Lower leg skin (tissue), 4 donors: ENCODE measurements around the gene WEE1. TPM values are rescaled to one million over a fixed set of nuclear protein-coding genes. Genes with fewer than 3 reads are reported as not detected.

Experiments
- DNase-seq, 2 donors: peaks; one replicate each; pipeline ENCODE4 v3.0.0-alpha.2; 2019; ENCODE audit warnings: low spot score in 2 of 2
- H3K4me3 ChIP-seq: fragments of 200-600 bp; sonication (generic); 2 replicates; pipeline ENCODE4 v1.5.1; 2017; ENCODE audit warnings: mild to moderate bottlenecking, low read depth; ENCODE audit not compliant: poor library complexity, severe bottlenecking
- POLR2A ChIP-seq, 2 donors: fragments of 450-650 bp; IDR thresholded peaks; one replicate each; pipeline ENCODE4 v1.6.1; 2016 to 2017; ENCODE audit warnings: antibody characterized with exemption in 2 of 2, mild to moderate bottlenecking in 1 of 2, moderate library complexity in 1 of 2
- WGBS, 2 donors: methylation state at CpG; one replicate each; pipeline ENCODE4 v1.1.5; 2018; 5-methylcytosine and 5-hydroxymethylcytosine counted together
- intact Hi-C: fragments of 100-400 bp; cut with DNase I; formaldehyde crosslinking; loops from one replicate; pipeline ENCODE4 v1.15.0; 2023; ENCODE audit warnings: low total_unique reads
- total RNA-seq, 4 donors: library from RNA; depleted of rRNA; stranded (reverse); fragments of >200 nt; gene quantifications; one replicate each; pipeline ENCODE4 v1.1.0, GENCODE V29; 2016
- TF ChIP-seq, protein P1 (sequence below), 3 donors: fragments of 450-650 bp; IDR thresholded peaks; one replicate each; pipeline ENCODE4 v1.5.1; 2016; ENCODE audit warnings: antibody characterized with exemption in 3 of 3, mild to moderate bottlenecking in 3 of 3, moderate library complexity in 2 of 3

WEE1 gene
- total RNA-seq, 4 donors from 2014 or later, result 67.5 to 135 (median 107) TPM

DNA sequence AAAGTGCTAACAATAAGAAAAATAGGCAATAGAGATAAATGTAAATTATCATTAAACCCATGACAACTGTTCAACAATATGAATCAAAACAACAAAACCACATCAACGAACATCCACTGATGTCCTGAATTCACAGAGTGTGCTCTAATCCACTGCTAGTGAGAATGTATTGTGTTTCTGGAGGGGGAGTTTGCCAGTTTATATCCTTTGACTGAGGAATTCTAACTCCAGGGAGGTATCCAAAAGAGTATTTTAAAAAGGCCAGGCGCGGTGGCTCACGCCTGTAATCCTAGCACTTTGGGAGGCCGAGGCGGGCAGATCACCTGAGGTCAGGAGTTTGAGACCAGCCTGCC is 1.7 kb upstream of the WEE1 start:
- 70 to 80% methylated on average over 6 of the region's 6 CpGs for WGBS, 2 donors
- no peak for DNase-seq
- intact Hi-C loops, result no loop called here
- H3K4me3 ChIP-seq, result no peak overlapping the region
- TF ChIP-seq, protein P1, sequence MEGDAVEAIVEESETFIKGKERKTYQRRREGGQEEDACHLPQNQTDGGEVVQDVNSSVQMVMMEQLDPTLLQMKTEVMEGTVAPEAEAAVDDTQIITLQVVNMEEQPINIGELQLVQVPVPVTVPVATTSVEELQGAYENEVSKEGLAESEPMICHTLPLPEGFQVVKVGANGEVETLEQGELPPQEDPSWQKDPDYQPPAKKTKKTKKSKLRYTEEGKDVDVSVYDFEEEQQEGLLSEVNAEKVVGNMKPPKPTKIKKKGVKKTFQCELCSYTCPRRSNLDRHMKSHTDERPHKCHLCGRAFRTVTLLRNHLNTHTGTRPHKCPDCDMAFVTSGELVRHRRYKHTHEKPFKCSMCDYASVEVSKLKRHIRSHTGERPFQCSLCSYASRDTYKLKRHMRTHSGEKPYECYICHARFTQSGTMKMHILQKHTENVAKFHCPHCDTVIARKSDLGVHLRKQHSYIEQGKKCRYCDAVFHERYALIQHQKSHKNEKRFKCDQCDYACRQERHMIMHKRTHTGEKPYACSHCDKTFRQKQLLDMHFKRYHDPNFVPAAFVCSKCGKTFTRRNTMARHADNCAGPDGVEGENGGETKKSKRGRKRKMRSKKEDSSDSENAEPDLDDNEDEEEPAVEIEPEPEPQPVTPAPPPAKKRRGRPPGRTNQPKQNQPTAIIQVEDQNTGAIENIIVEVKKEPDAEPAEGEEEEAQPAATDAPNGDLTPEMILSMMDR (IDR thresholded peaks at IDR 0.05), result no peak
- no peak for TF ChIP-seq POLR2A (IDR thresholded peaks at IDR 0.05)

DNA sequence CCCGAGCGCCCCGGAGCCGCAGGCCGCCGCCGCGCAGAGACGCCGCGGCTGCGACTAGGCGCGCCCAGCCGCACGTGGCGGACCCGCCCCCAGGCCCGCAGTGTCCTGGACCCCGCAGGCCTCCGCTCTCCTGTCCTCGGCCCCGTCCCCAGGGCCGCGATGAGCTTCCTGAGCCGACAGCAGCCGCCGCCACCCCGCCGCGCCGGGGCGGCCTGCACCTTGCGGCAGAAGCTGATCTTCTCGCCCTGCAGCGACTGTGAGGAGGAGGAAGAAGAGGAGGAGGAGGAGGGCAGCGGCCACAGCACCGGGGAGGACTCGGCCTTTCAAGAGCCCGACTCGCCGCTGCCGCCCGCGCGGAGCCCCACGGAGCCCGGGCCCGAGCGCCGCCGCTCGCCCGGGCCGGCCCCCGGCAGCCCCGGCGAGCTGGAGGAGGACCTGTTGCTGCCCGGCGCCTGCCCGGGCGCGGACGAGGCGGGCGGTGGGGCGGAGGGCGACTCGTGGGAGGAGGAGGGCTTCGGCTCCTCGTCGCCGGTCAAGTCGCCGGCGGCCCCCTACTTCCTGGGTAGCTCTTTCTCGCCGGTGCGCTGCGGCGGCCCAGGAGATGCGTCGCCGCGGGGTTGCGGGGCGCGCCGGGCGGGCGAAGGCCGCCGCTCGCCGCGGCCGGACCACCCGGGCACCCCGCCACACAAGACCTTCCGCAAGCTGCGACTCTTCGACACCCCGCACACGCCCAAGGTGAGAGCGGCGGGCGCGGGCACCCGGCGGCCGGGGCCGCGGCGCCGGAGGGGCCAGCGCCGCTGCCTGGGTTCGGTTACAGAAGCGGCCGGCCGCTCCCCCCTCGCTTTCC is 528 bp downstream of the WEE1 start:
- TF ChIP-seq, protein P1 (IDR thresholded peaks at IDR 0.05), result no peak
- no peak for TF ChIP-seq POLR2A (IDR thresholded peaks at IDR 0.05)
- WGBS, 2 donors, result 0 to 1% methylated on average over 29 to 45 of the region's 122 CpGs
- intact Hi-C loops, result no loop called here
- DNase-seq, result peak in 1 of 2 donors; percentile 87
- H3K4me3 ChIP-seq, result peak overlapping the region; percentile 86

DNA sequence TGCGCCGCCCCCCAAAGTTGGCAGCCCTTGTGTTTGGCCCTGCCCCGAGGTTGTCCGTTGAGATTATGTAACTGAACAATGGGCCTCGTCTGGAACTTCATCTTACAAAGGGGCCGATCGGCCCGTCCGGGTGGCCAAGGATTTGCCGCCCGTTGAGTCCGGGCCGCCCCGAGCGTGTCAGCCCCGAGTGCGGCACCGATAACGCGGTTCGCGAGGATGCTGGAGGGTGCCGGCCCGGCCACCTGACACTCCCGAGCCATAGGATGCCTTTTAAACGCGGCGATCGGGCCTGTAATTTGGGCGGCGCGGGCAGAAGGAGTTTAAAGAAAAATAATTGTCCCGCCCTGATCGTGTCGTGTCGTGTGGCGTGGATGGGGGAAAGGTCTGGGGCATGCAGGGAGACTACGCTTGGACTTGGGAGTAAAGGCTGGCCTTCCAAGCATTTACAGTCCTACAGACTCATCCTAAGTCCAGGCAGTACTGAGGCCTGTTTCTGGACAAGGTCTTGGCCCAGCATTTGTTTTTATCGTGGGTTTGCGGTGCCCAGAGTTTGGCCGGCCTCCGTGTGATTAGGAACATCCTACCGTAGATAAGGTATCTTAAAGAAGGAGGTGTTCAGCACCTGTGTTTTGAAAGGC is 1.3 kb downstream of the WEE1 start:
- intact Hi-C loops, result no loop called here
- DNase-seq, result peak in 1 of 2 donors; percentile 89
- 1 to 2% methylated on average over 18 to 43 of the region's 43 CpGs for WGBS, 2 donors
- TF ChIP-seq, protein P1 (IDR thresholded peaks at IDR 0.05), result no peak
- no peak for TF ChIP-seq POLR2A (IDR thresholded peaks at IDR 0.05)
- peak overlapping the region; percentile 86 for H3K4me3 ChIP-seq

DNA sequence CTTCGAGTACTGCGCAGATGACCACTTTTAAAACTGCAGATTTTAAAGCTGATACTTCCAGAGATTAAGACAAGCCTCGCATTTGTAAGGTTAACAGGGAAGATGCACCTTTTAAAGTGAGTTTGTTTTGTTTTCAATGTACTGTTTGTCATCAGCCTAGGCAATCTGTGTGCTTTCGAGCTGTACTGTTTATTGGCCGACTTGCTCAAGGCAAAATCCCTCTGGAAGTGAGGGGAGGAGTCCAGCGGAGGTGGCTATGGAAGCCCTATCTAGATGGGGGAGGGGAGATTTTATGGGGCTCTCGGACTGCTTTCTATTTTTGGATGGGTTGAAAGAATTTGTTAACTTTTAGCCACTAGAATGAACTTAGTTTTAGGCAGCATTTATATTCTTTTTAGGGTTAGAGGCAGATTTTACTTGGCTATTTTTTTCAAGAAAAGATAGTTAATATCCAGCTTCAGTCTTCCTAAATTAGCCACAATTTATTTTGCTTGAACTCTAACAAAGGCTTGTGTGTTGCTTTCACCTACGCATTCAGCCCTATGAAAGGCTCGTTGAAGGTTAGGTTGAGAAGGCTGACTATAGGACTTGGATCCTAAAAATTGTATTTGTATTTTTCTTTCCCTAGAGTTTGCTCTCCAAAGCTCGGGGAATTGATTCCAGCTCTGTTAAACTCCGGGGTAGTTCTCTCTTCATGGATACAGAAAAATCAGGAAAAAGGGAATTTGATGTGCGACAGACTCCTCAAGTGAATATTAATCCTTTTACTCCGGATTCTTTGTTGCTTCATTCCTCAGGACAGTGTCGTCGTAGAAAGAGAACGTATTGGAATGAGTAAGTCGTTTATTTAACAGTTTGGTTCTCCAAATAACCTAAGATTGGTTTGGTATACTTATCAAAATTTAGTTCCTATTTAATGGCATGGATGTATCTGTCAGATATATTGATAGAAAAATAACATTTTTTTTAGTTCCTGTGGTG is 2.1 kb downstream of the WEE1 start:
- TF ChIP-seq, protein P1 (IDR thresholded peaks at IDR 0.05), result no peak
- intact Hi-C loops, result no loop called here
- peak overlapping the region; percentile 86 for H3K4me3 ChIP-seq
- peak in 1 of 2 donors; percentile 71 for DNase-seq
- WGBS, 2 donors, result 7 to 12% methylated on average over 17 of the region's 17 CpGs

DNA sequence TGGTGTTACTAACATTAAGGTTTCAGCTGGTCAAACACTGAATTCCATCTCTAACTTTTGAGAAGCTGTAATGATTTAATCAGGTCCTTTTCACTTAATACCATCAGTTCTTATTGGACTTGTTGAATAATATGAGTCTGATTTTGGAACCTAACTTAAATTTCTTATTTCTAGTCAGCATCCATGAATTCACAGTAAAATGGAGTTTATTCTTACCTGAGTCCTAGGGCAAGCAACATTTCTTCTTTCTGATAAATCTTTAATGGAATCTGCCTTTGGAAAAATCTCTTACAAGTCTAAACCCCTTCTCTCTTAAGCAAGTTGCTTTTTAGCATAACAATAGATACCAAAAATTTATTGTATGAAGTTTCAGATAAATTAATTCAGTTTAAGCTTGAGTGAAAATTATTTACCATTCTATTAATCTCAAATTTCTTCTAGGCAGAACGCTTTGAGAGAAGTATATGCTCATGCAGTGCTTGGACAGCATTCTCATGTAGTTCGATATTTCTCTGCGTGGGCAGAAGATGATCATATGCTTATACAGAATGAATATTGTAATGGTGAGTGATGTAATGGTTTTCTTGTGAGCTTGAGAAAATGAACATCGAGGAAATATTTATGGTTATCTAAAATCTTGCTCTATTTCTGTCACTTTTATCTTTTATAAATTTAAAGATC is 3.4 kb downstream of the WEE1 start:
- no peak overlapping the region for H3K4me3 ChIP-seq
- no peak for DNase-seq
- WGBS, 2 donors, result 48% methylated on average over 4 of the region's 4 CpGs
- intact Hi-C loops, result no loop called here
- no peak for TF ChIP-seq POLR2A (IDR thresholded peaks at IDR 0.05)
- TF ChIP-seq, protein P1 (IDR thresholded peaks at IDR 0.05), result no peak
